BLaER1 (cell line): Measurements from ENCODE around the gene KCNJ10.

Source experiments
- H3K27ac ChIP-seq: shearing (Covaris generic); formaldehyde crosslinking; 2 replicates; pipeline ENCODE4 v1.8.1; 2022
- H3K27me3 ChIP-seq: shearing (Covaris generic); formaldehyde crosslinking; 2 replicates; pipeline ENCODE4 v1.8.1; 2022
- H3K36me3 ChIP-seq: shearing (Covaris generic); formaldehyde crosslinking; 2 replicates; pipeline ENCODE4 v1.8.1; 2022
- H3K4me1 ChIP-seq: shearing (Covaris generic); formaldehyde crosslinking; 2 replicates; pipeline ENCODE4 v1.8.1; 2022
- H3K4me2 ChIP-seq: shearing (Covaris generic); formaldehyde crosslinking; 2 replicates; pipeline ENCODE4 v1.8.1; 2022
- H3K4me3 ChIP-seq: shearing (Covaris generic); formaldehyde crosslinking; 2 replicates; pipeline ENCODE4 v1.8.1; 2022
- H3K9ac ChIP-seq: shearing (Covaris generic); formaldehyde crosslinking; 2 replicates; pipeline ENCODE4 v1.8.1; 2022
- H3K9me3 ChIP-seq: shearing (Covaris generic); formaldehyde crosslinking; 2 replicates; pipeline ENCODE4 v1.8.1; 2022
- H4K20me1 ChIP-seq: shearing (Covaris generic); formaldehyde crosslinking; 2 replicates; pipeline ENCODE4 v1.8.1; 2022
- Cebpa-rat ChIP-seq: shearing (Covaris generic); IDR thresholded peaks from 2 replicates; pipeline ENCODE4 v1.8.1; 2022

KCNJ10 gene

GRCh38 chr1:159996653-159997052, 73.3 kb downstream of the KCNJ10 start:
- Histone ChIP-seq H3K9me3 (no peaks in the 10 kb centered on the region), H3K4me2 (no peak overlapping the region), H3K27ac (no peak overlapping the region), H4K20me1 (no peaks in the 10 kb centered on the region), H3K27me3 (no peaks in the 10 kb centered on the region), H3K4me1 (no peaks in the 10 kb centered on the region), H3K36me3 (no peaks in the 10 kb centered on the region), H3K4me3 (no peak overlapping the region), H3K9ac (no peak overlapping the region)
- no peak for TF ChIP-seq Cebpa-rat

GRCh38 chr1:159994896-159995295, 75.1 kb downstream of the KCNJ10 start:
- no peak overlapping the region for H3K9ac ChIP-seq
- H3K27ac ChIP-seq, result no peak overlapping the region
- no peak for TF ChIP-seq Cebpa-rat
- H3K4me2 ChIP-seq, result no peak overlapping the region
- H3K4me3 ChIP-seq, result no peak overlapping the region
- no peaks in the 10 kb centered on the region for H3K36me3 ChIP-seq
- no peaks in the 10 kb centered on the region for H3K9me3 ChIP-seq
- H3K27me3 ChIP-seq, result no peaks in the 10 kb centered on the region
- H4K20me1 ChIP-seq, result no peaks in the 10 kb centered on the region
- no peaks in the 10 kb centered on the region; the same call in 1 of the 2 replicates for H3K4me1 ChIP-seq

DNA sequence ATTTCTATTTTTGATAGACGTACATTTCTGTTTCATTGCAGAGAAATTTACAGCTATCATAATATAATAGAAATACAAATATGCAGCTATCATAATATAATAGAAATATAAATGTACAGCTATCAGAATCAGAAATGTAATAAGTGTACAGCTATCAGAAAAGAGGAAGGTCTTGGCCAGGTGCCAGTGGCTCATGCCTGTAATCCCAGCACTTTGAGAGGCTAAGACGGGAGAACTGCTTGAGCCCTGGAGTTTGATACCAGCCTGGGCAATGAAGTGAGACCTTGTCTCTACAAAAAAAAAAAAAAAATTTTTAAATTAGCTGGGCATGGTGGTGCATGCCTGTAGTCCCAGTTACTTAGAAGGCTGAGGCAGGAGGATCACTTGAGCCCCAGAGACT, 76.0 kb downstream of the KCNJ10 start:
- Histone ChIP-seq H3K36me3 (no peaks in the 10 kb centered on the region), H3K4me1 (no peaks in the 10 kb centered on the region; the same call in 1 of the 2 replicates), H3K27me3 (no peaks in the 10 kb centered on the region), H3K27ac (no peak overlapping the region), H4K20me1 (no peaks in the 10 kb centered on the region), H3K4me3 (no peak overlapping the region), H3K4me2 (no peak overlapping the region), H3K9ac (no peak overlapping the region), H3K9me3 (no peaks in the 10 kb centered on the region)
- TF ChIP-seq Cebpa-rat, result no peak

GRCh38 chr1:159992161-159992560, 77.8 kb downstream of the KCNJ10 start:
- H3K36me3 ChIP-seq, result no peaks in the 10 kb centered on the region
- no peaks in the 10 kb centered on the region for H3K9me3 ChIP-seq
- H4K20me1 ChIP-seq, result no peaks in the 10 kb centered on the region
- TF ChIP-seq Cebpa-rat, result no peak
- H3K4me2 ChIP-seq, result no peak overlapping the region
- H3K27ac ChIP-seq, result no peak overlapping the region
- no peaks in the 10 kb centered on the region; the same call in 1 of the 2 replicates for H3K4me1 ChIP-seq
- H3K27me3 ChIP-seq, result no peaks in the 10 kb centered on the region
- no peak overlapping the region for H3K9ac ChIP-seq
- H3K4me3 ChIP-seq, result no peak overlapping the region

- H4K20me1 ChIP-seq, result no peaks in the 10 kb centered on the region
- H3K9ac ChIP-seq, result no peak overlapping the region
- no peak overlapping the region for H3K27ac ChIP-seq
- no peaks in the 10 kb centered on the region for H3K9me3 ChIP-seq
- no peak overlapping the region; the same call in 1 of the 2 replicates for H3K4me2 ChIP-seq
- H3K27me3 ChIP-seq, result no peaks in the 10 kb centered on the region
- TF ChIP-seq Cebpa-rat, result no peak
- H3K4me1 ChIP-seq, result no peaks in the 10 kb centered on the region; the same call in 1 of the 2 replicates
- no peak overlapping the region for H3K4me3 ChIP-seq
- no peaks in the 10 kb centered on the region for H3K36me3 ChIP-seq
Observed at GRCh38 chr1:159991513-159991912, 78.4 kb downstream of the KCNJ10 start.

DNA sequence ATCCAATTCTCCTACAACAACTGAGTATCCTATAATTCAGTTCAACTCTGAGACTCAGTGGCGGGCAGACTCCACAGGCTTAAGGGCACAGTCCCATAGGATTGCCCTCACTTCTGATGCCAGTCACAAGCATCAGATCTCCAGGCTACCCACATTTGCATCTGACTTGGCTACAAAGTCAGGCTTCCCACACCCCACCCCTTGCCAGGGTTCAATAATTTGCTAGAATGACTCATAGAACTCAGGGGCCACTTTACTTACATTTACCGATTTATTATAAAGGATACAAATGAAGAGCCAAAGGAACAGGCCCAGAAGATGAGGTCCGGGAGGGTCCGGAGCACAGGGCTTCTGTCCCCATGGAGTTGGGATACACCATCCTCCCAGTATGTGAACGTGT, 80.0 kb downstream of the KCNJ10 start:
- H3K27me3 ChIP-seq, result no peaks in the 10 kb centered on the region
- H3K9me3 ChIP-seq, result no peaks in the 10 kb centered on the region
- H3K27ac ChIP-seq, result no peak overlapping the region
- H3K4me1 ChIP-seq, result no peaks in the 10 kb centered on the region; the same call in 1 of the 2 replicates
- no peaks in the 10 kb centered on the region for H4K20me1 ChIP-seq
- H3K4me3 ChIP-seq, result no peak overlapping the region
- H3K9ac ChIP-seq, result no peak overlapping the region
- no peaks in the 10 kb centered on the region for H3K36me3 ChIP-seq
- TF ChIP-seq Cebpa-rat, result no peak
- H3K4me2 ChIP-seq, result no peak overlapping the region

GRCh38 chr1:159989581-159989980, 80.4 kb downstream of the KCNJ10 start:
- H3K9me3 ChIP-seq, result no peaks in the 10 kb centered on the region
- H4K20me1 ChIP-seq, result no peaks in the 10 kb centered on the region
- no peak overlapping the region for H3K27ac ChIP-seq
- H3K4me2 ChIP-seq, result no peak overlapping the region
- H3K27me3 ChIP-seq, result no peaks in the 10 kb centered on the region
- H3K4me3 ChIP-seq, result no peak overlapping the region
- H3K36me3 ChIP-seq, result no peaks in the 10 kb centered on the region
- no peaks in the 10 kb centered on the region; the same call in 1 of the 2 replicates for H3K4me1 ChIP-seq
- no peak overlapping the region for H3K9ac ChIP-seq
- no peak for TF ChIP-seq Cebpa-rat

DNA sequence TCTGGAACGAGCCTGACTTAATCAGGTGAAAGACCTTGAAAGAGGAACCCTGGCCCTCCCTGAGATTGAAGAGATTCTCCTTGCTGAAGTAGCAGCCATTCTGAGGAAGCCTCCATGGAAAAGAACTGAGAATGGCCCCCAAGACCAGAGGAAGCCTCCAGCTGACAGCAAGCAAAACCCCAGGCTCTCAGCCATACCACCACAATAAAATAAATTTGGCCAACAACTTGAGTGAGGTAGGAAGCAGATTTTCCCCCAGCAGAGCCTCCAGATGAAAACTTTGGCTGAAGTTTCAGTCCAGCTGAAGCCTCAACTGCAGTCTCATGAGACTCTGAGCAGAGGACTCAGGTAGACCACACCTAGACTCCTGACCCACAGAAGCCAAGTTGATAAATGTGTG, 82.0 kb downstream of the KCNJ10 start:
- no peaks in the 10 kb centered on the region for H4K20me1 ChIP-seq
- H3K4me3 ChIP-seq, result no peak overlapping the region
- H3K27me3 ChIP-seq, result no peaks in the 10 kb centered on the region
- H3K27ac ChIP-seq, result no peak overlapping the region
- no peaks in the 10 kb centered on the region; the same call in 1 of the 2 replicates for H3K4me1 ChIP-seq
- H3K9ac ChIP-seq, result no peak overlapping the region
- no peaks in the 10 kb centered on the region for H3K9me3 ChIP-seq
- H3K36me3 ChIP-seq, result no peaks in the 10 kb centered on the region
- H3K4me2 ChIP-seq, result no peak overlapping the region
- TF ChIP-seq Cebpa-rat, result no peak

- Histone ChIP-seq H3K9ac (no peak overlapping the region), H3K4me1 (no peaks in the 10 kb centered on the region; the same call in 1 of the 2 replicates), H3K4me3 (no peak overlapping the region), H4K20me1 (no peaks in the 10 kb centered on the region), H3K27ac (no peak overlapping the region), H3K4me2 (no peak overlapping the region), H3K36me3 (no peaks in the 10 kb centered on the region), H3K27me3 (no peaks in the 10 kb centered on the region), H3K9me3 (no peaks in the 10 kb centered on the region)
- TF ChIP-seq Cebpa-rat, result no peak
Observed at GRCh38 chr1:159987186-159987585, 82.8 kb downstream of the KCNJ10 start.

GRCh38 chr1:159986531-159986930, 83.4 kb downstream of the KCNJ10 start:
- H3K36me3 ChIP-seq, result no peaks in the 10 kb centered on the region
- no peaks in the 10 kb centered on the region for H3K9me3 ChIP-seq
- H3K27ac ChIP-seq, result no peak overlapping the region
- no peak overlapping the region for H3K9ac ChIP-seq
- no peak for TF ChIP-seq Cebpa-rat
- H3K4me1 ChIP-seq, result no peaks in the 10 kb centered on the region; the same call in 1 of the 2 replicates
- no peaks in the 10 kb centered on the region for H3K27me3 ChIP-seq
- no peak overlapping the region for H3K4me2 ChIP-seq
- H4K20me1 ChIP-seq, result no peaks in the 10 kb centered on the region
- H3K4me3 ChIP-seq, result no peak overlapping the region

DNA sequence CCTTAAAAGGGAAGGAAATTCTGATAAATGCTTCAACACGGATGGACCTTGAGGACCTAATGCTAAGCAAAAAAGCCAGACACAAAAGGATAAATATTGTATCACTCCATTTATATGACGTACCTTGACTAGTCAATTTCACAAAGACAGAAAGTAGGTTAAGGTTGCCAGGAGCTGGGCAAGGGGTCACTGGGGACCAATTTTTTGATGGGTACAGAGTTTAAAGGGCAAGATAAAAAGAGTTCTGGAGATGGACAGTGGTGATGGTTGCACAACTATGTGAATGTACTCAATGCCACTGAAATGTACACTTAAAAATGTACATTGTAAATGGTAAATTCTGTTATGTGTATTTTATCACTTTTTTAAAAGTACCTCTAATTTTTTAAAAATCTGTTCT, 83.9 kb downstream of the KCNJ10 start:
- no peak overlapping the region for H3K9ac ChIP-seq
- no peaks in the 10 kb centered on the region for H3K36me3 ChIP-seq
- no peak overlapping the region for H3K4me3 ChIP-seq
- H3K4me2 ChIP-seq, result no peak overlapping the region
- no peaks in the 10 kb centered on the region for H3K27me3 ChIP-seq
- no peaks in the 10 kb centered on the region for H4K20me1 ChIP-seq
- H3K9me3 ChIP-seq, result no peaks in the 10 kb centered on the region
- TF ChIP-seq Cebpa-rat, result no peak
- H3K27ac ChIP-seq, result no peak overlapping the region
- no peaks in the 10 kb centered on the region for H3K4me1 ChIP-seq
